ENCODE data around the gene DOCK2.
A peak's percentile ranks its signal among the peaks of the same experiment; 100 is the strongest.

DOCK2 gene

GRCh38 chr5:169700611-169701010, 63.5 kb downstream of the DOCK2 start:
- TF ChIP-seq, protein P1, sequence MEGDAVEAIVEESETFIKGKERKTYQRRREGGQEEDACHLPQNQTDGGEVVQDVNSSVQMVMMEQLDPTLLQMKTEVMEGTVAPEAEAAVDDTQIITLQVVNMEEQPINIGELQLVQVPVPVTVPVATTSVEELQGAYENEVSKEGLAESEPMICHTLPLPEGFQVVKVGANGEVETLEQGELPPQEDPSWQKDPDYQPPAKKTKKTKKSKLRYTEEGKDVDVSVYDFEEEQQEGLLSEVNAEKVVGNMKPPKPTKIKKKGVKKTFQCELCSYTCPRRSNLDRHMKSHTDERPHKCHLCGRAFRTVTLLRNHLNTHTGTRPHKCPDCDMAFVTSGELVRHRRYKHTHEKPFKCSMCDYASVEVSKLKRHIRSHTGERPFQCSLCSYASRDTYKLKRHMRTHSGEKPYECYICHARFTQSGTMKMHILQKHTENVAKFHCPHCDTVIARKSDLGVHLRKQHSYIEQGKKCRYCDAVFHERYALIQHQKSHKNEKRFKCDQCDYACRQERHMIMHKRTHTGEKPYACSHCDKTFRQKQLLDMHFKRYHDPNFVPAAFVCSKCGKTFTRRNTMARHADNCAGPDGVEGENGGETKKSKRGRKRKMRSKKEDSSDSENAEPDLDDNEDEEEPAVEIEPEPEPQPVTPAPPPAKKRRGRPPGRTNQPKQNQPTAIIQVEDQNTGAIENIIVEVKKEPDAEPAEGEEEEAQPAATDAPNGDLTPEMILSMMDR (IDR thresholded peaks at IDR 0.05; ENCODE audit: low read depth, low read length) = no peak
- no peak for DNase-seq (ENCODE audit: extremely low read depth, low read depth)

DNA sequence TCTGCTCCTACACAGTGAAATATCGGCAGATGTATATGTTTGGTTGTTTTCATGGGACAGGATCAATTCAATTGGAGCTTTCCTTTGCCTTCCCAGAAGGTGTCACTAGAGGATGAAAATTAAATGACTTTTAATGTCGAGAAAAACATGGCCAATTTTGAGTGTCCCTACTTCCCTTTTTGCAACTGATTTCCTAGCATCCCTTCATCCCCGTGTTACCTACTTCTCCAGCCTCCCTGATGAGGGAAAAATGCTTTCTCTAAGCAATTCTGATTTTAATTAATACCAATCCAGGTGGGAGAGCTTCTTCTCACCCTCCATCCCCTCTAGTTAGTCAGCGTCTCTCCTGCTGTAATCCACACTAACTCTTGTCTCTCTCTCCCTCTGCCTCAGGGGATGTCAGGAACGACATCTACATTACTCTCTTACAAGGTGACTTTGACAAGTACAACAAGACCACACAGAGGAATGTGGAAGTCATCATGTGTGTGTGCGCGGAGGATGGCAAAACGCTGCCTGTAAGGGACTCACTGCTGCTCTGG, 64.9 kb downstream of the DOCK2 start:
- no peak for DNase-seq (ENCODE audit: extremely low read depth, low read depth)
- TF ChIP-seq, protein P1 (IDR thresholded peaks at IDR 0.05; ENCODE audit: low read depth, low read length) = peak; percentile 67

DNA sequence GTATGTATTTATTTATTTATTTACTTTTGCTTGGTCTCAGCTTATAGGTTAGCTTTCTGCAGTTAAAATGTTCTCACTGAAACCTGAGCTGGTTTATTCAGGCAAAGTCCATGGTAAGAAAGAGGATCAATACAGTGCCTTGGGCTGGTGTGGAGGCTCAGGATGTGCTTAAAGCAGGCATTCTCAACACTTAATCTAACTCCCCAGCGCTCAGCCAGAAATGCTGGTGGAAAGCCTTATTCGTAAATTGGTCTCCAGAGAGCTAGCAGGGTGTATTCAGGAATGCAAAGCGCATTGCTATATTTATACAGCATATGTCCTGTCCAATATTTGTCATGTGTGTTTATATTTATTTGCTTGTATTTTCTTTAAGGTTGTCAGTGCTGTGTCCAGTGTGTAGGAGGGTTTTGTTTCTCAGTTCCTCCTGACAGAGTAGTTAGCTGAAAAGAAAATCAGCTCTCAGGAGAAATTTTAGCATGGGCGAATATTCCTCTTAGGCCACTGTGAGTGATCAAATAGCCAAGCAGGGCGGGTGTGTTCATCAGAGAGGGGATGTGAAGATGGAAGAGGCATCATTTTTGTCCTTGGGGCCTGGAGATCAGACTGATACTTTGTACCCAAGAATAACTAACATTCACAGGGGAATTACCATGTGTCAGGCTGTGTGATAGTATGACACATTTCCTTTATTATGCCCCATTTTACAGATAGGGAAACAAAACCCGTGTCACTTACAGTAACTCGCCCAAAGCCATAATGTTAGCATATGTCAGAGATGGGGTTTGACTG, 65.8 kb downstream of the DOCK2 start:
- TF ChIP-seq, protein P1 (IDR thresholded peaks at IDR 0.05; ENCODE audit: low read depth, low read length) = no peak
- DNase-seq (ENCODE audit: extremely low read depth, low read depth) = no peak

- TF ChIP-seq, protein P1 (IDR thresholded peaks at IDR 0.05; ENCODE audit: low read depth, low read length) = no peak
- no peak for DNase-seq (ENCODE audit: extremely low read depth, low read depth)
Measured at GRCh38 chr5:169703813-169704212, 66.7 kb downstream of the DOCK2 start.

DNA sequence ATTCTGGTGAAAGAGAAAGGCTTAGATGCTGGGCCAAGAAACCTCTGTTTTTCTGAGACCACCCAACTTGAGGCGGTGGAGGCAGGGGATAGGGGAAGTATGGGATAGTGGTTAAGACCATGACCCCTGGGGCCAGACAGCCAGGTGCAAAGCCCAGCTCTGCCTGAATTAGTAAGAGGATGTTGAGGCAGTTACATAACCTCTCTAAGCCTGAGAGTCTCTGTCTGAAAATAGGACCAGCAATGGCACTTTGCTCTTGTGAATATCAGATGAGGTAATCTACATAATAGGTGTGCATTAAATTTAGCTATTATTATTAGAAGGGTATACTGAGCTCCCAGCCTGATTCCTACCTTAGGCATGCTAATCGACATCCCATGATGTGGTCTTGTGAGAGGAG, 68.2 kb downstream of the DOCK2 start:
- no peak for DNase-seq (ENCODE audit: extremely low read depth, low read depth)
- TF ChIP-seq, protein P1 (IDR thresholded peaks at IDR 0.05; ENCODE audit: low read depth, low read length) = no peak

DNA sequence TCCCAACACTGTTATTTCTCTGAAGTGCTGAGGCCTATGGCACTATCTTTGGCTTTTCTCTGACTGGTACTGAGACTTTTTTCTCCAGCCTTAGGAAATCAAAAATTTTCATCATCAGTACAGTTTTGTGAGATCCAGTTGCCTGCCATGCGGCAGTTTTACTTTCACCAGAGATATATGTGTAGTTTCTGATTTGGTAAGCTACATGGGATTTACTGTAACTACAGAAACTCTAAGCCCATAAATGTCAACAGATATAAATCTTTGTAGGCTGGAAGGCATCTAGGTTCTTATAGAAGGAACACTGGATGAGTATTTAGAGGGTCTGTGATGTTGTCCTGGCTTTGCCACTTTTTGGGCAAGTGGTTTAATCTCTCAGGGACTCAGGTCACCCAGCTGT, 69.0 kb downstream of the DOCK2 start:
- DNase-seq (ENCODE audit: extremely low read depth, low read depth) = no peak

More for the DNA sequence above, 69.0 kb downstream of the DOCK2 start:
- TF ChIP-seq, protein P1 (IDR thresholded peaks at IDR 0.05; ENCODE audit: low read depth, low read length) = no peak
